Caco-2 (cell line): ENCODE results near the gene CELF5. TPM values are rescaled to one million over a fixed set of nuclear protein-coding genes. Genes with fewer than 3 reads are reported as not detected.

Source experiments
- BruUV-seq: library from RNA; stranded (reverse); fragments of 400-500 nt; replicated peaks from 2 replicates; lab custom pipeline; 2021; lab: Mats Ljungman, UMichigan
- CTCF ChIA-PET: fragments of 300-600 bp; sonication (Branson Sonifier 250); formaldehyde crosslinking; loops from one replicate; lab custom pipeline; 2022; ENCODE audit warnings: antibody characterized with exemption; lab: Charles Lee
- POLR2A ChIA-PET: fragments of 300-600 bp; sonication (Branson Sonifier 250); formaldehyde crosslinking; loops from one replicate; lab custom pipeline; 2022; ENCODE audit warnings: antibody characterized with exemption; lab: Charles Lee
- DNase-seq, 2 experiments: peaks; one replicate each; pipeline versions ENCODE4 v3.0.0 to v3.0.0-alpha.2; 2020 to 2022
- H3K27me3 ChIP-seq: replicated peaks from 2 replicates; pipeline ENCODE4 v1.6.0; 2011; ENCODE audit warnings: low read length; ENCODE audit not compliant: control insufficient read depth, insufficient read depth
- H3K36me3 ChIP-seq: 2 replicates; pipeline ENCODE4 v1.5.1; 2011; ENCODE audit warnings: low read length; ENCODE audit not compliant: control insufficient read depth, insufficient read depth
- H3K4me1 ChIP-seq: fragments of 250-450 bp; sonication (Bioruptor Pico); 2 replicates; pipeline ENCODE4 v1.5.1; 2020; ENCODE audit warnings: mild to moderate bottlenecking
- H3K4me3 ChIP-seq: 2 replicates; pipeline ENCODE4 v1.5.1; 2011; ENCODE audit warnings: low read depth, mild to moderate bottlenecking, control low read depth, low read length
- H3K9me3 ChIP-seq: fragments of 250-450 bp; sonication (Bioruptor Pico); 2 replicates; pipeline ENCODE4 v1.5.1; 2020; ENCODE audit warnings: mild to moderate bottlenecking, moderate library complexity
- H3K27ac Mint-ChIP-seq: one replicate; pipeline ENCODE4 v1.8.0; 2022; ENCODE audit warnings: mixed read lengths; ENCODE audit not compliant: unreplicated experiment
- H3K27me3 Mint-ChIP-seq: one replicate; pipeline ENCODE4 v1.8.0; 2022; ENCODE audit warnings: mixed read lengths; ENCODE audit not compliant: insufficient read depth, unreplicated experiment
- H3K36me3 Mint-ChIP-seq: one replicate; pipeline ENCODE4 v1.8.0; 2022; ENCODE audit warnings: mild to moderate bottlenecking, mixed read lengths; ENCODE audit not compliant: insufficient read depth, unreplicated experiment
- H3K4me1 Mint-ChIP-seq: one replicate; pipeline ENCODE4 v1.8.0; 2022; ENCODE audit warnings: low read depth, mixed read lengths; ENCODE audit not compliant: unreplicated experiment
- H3K4me3 Mint-ChIP-seq: one replicate; pipeline ENCODE4 v1.8.0; 2022; ENCODE audit warnings: mild to moderate bottlenecking, moderate library complexity, mixed read lengths; ENCODE audit not compliant: unreplicated experiment
- H3K9me3 Mint-ChIP-seq: one replicate; pipeline ENCODE4 v1.8.0; 2022; ENCODE audit warnings: mixed read lengths; ENCODE audit not compliant: unreplicated experiment
- intact Hi-C: fragments of 100-400 bp; cut with micrococcal nuclease; formaldehyde crosslinking; loops from one replicate; pipeline ENCODE4 v1.10.0; 2022; ENCODE audit not compliant: unreplicated experiment
- total RNA-seq: library from RNA; stranded (reverse); gene quantifications from 2 replicates; pipeline ENCODE4 v1.2.3, GENCODE V29; 2022
- TF ChIP-seq, protein P1 (sequence below), 2 experiments: fragments of 200-600 bp in 1 of 2; IDR thresholded peaks; 1 replicate in 1 of 2; 2 replicates in 1 of 2; pipeline versions ENCODE4 v1.5.1 to v1.8.0; 2011 to 2022; ENCODE audit warnings: antibody characterized with exemption in 1 of 2, control low read depth in 1 of 2, inconsistent platforms in 1 of 2, low read depth in 1 of 2, low read length in 1 of 2, mild to moderate bottlenecking in 1 of 2, moderate library complexity in 1 of 2; ENCODE audit not compliant: insufficient read depth in 1 of 2, severe bottlenecking in 1 of 2, unreplicated experiment in 1 of 2

Gene CELF5
- total RNA-seq, 1 experiment from 2014 or later = 0.07 TPM

DNA sequence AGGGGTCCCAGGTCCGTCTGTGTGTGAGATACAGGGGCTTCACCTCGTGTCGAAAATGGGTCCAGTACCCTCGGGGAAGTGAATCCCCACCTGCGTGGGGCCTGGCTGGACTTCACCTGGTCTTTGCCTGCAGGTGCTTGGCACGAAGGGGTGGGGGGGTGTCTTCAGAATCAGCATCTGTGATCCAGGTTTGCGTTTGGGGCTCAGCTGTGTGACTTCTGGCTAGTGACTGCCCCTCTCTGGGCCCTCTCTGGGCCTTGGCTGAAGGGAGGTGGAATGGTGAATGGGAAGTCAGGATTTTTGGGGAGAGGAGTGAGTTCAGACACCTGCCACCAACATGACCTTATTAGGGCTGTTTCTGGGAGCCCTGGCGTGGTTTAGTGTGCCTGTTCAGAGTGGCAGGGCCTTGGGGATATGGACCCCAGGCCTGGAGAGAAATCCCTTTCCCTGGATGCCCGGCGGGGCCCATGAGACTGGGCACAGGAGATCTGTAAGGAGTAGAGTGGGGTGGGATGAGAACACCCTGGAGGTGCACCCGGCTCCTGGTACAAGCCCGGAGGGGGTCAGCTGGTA lies 2.7 kb downstream of the CELF5 start:
- CTCF ChIA-PET = no interaction called here
- Mint-ChIP-seq H3K4me3 (no peak overlapping the region), H3K36me3 (no peaks in the 10 kb centered on the region), H3K9me3 (no peaks in the 10 kb centered on the region), H3K27me3 (peaks cover 20% of the 10 kb centered on the region), H3K27ac (no peak overlapping the region), H3K4me1 (no peaks in the 10 kb centered on the region)
- Histone ChIP-seq H3K4me1 (no peaks in the 10 kb centered on the region), H3K36me3 (no peaks in the 10 kb centered on the region), H3K27me3 (no peaks in the 10 kb centered on the region), H3K9me3 (no peaks in the 10 kb centered on the region), H3K4me3 (no peak overlapping the region)
- POLR2A ChIA-PET = no interaction called here
- no TSS peak for BruUV-seq
- intact Hi-C loops = no loop called here
- DNase-seq = no peak
- TF ChIP-seq, protein P1, sequence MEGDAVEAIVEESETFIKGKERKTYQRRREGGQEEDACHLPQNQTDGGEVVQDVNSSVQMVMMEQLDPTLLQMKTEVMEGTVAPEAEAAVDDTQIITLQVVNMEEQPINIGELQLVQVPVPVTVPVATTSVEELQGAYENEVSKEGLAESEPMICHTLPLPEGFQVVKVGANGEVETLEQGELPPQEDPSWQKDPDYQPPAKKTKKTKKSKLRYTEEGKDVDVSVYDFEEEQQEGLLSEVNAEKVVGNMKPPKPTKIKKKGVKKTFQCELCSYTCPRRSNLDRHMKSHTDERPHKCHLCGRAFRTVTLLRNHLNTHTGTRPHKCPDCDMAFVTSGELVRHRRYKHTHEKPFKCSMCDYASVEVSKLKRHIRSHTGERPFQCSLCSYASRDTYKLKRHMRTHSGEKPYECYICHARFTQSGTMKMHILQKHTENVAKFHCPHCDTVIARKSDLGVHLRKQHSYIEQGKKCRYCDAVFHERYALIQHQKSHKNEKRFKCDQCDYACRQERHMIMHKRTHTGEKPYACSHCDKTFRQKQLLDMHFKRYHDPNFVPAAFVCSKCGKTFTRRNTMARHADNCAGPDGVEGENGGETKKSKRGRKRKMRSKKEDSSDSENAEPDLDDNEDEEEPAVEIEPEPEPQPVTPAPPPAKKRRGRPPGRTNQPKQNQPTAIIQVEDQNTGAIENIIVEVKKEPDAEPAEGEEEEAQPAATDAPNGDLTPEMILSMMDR (IDR thresholded peaks at IDR 0.05; ENCODE audit: insufficient read depth in 1 of 2, low read depth in 1 of 2, low read length in 1 of 2, severe bottlenecking in 1 of 2, unreplicated experiment in 1 of 2) = no peak

DNA sequence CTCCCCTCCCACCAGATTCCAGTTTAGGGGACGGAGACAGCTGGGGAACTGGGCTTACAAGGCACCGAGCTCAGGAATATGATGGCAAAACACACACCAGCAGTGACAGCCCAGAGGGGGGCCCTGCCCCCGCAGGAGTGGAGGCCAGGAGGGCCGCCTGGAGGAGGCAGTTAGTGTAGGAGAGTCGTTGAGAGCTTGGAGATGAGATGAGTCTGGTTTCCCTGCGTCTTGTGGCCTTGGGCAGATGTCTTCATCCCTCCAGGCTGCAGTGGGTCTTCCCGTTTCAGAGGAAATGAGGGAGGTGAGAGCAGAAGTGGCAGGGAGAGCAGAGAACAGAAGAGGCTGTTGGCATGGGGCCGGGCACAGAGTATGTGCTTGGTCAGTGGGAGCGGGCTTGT lies 4.9 kb downstream of the CELF5 start:
- intact Hi-C loops = no loop called here
- Mint-ChIP-seq H3K9me3 (no peaks in the 10 kb centered on the region), H3K27ac (no peak overlapping the region), H3K36me3 (no peaks in the 10 kb centered on the region), H3K27me3 (peaks cover 25% of the 10 kb centered on the region), H3K4me1 (peaks cover 7% of the 10 kb centered on the region), H3K4me3 (no peak overlapping the region)
- no peak for DNase-seq
- TF ChIP-seq, protein P1 (IDR thresholded peaks at IDR 0.05; ENCODE audit: insufficient read depth in 1 of 2, low read depth in 1 of 2, low read length in 1 of 2, severe bottlenecking in 1 of 2, unreplicated experiment in 1 of 2) = no peak
- POLR2A ChIA-PET = no interaction called here
- no TSS peak for BruUV-seq
- no peaks in the 10 kb centered on the region for H3K4me1 ChIP-seq
- H3K36me3 ChIP-seq = no peaks in the 10 kb centered on the region
- no peaks in the 10 kb centered on the region for H3K9me3 ChIP-seq
- H3K27me3 ChIP-seq = no peaks in the 10 kb centered on the region
- H3K4me3 ChIP-seq = no peak overlapping the region
- CTCF ChIA-PET = interaction anchor here (0.5 kb wide), 1 partner anchor 278 kb away, joined by 3 read pairs; no protein-coding TSS in a partner anchor

DNA sequence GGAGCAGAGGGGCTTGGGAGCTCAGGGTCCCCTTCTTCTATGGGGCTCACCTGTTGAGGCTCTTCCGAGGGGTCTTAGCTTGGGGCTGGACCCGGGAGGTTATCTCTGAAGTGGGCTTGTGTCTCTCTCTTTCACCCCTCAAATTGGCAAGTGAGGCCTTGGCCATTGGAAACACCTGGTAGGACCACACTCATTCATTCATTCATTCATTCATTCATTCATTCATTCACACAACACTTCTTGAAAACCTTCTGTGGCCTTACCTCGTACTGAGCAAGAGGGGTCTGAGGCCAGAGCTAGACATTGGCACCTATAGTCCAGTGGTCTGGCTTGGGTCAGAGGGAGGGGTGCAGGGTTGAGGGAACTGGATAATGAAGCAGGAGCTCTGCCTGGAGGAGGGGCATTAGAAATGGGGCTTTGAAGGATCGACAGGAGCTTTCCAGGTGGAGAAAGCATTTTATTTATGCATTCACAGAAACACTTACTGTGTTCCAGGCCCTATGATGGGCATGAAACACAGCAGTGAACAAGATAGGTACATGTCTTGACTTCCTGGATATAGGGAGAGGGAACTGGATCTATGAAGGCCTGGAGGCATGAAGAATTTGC lies 5.5 kb downstream of the CELF5 start:
- POLR2A ChIA-PET = no interaction called here
- Histone ChIP-seq H3K4me1 (no peaks in the 10 kb centered on the region), H3K9me3 (no peaks in the 10 kb centered on the region), H3K27me3 (no peaks in the 10 kb centered on the region), H3K36me3 (no peaks in the 10 kb centered on the region), H3K4me3 (no peak overlapping the region)
- Mint-ChIP-seq H3K9me3 (no peaks in the 10 kb centered on the region), H3K4me1 (peaks cover 7% of the 10 kb centered on the region), H3K27me3 (peaks cover 25% of the 10 kb centered on the region), H3K4me3 (no peak overlapping the region), H3K36me3 (no peaks in the 10 kb centered on the region), H3K27ac (no peak overlapping the region)
- intact Hi-C loops = no loop called here
- TF ChIP-seq, protein P1 (IDR thresholded peaks at IDR 0.05; ENCODE audit: insufficient read depth in 1 of 2, low read depth in 1 of 2, low read length in 1 of 2, severe bottlenecking in 1 of 2, unreplicated experiment in 1 of 2) = no peak
- DNase-seq = no peak
- BruUV-seq = no TSS peak
- CTCF ChIA-PET = no interaction called here
